Myometrial cell (primary cell): ENCODE measurements around the gene VTCN1. TPM values are rescaled to one million over a fixed set of nuclear protein-coding genes. Genes with fewer than 3 reads are reported as not detected.

ENCODE experiments used
- total RNA-seq: library from RNA; depleted of rRNA; stranded (reverse); fragments of >200 nt; gene quantifications from 2 replicates; pipeline ENCODE4 v1.2.3, GENCODE V29; 2015

VTCN1 gene
- total RNA-seq = not detected in 2 replicates

GRCh38 chr1:117210831-117211261, at the start of gene VTCN1:
Gene VTCN1, minus strand, starts transcription at chr1:117210927. Its CDS starts 72 bp downstream, at chr1:117210855.

GRCh38 chr1:117121589-117122329, 89.0 kb downstream of the VTCN1 start, which contains the start of gene TRIM45:
Gene TRIM45, minus strand, starts transcription at chr1:117121749. Its CDS starts 548 bp downstream, at chr1:117121201.

Other genes with a start within 250 kb of the VTCN1 start
- not detected in 2 replicates for gene CD101, start 209.2 kb downstream of the VTCN1 start, total RNA-seq
- 8.4 and 10.3 TPM in 2 replicates for gene TTF2, start 150.6 kb downstream of the VTCN1 start, total RNA-seq
- gene TRIM45, start 89.2 kb downstream of the VTCN1 start, total RNA-seq = 1.4 and 2.5 TPM in 2 replicates
- gene MAN1A2, start 156.5 kb upstream of the VTCN1 start, total RNA-seq = 22.3 and 22.8 TPM in 2 replicates